Pancreas (tissue), 10 donors: Measurements from ENCODE around the gene CACNA1I. TPM values are rescaled to one million over a fixed set of nuclear protein-coding genes. Genes with fewer than 3 reads are reported as not detected.
A peak's percentile ranks its signal among the peaks of the same experiment; 100 is the strongest.

Experiments
- ATAC-seq, 4 donors: fragments of 200-7000 bp; cut with Tn5 transposase; one replicate each; pipeline versions ENCODE4 v1.8.0 to v1.9.1; 2020; ENCODE audit warnings: mild to moderate bottlenecking in 4 of 4, moderate library complexity in 4 of 4
- DNase-seq, 6 donors: peaks; one replicate each; pipeline ENCODE4 v3.0.0-alpha.2; 2020
- FAIRE-seq: peaks from 2 replicates; lab custom pipeline; 2012; peaks lifted over from hg19 to GRCh38; lab: Jason Lieb, UNC
- H3K27ac ChIP-seq, 4 donors: fragments of 200-600 bp; sonication (generic); 1 replicate in 3 of 4; 2 replicates in 1 of 4; pipeline versions ENCODE4 v1.5.0 to v1.8.0; 2020
- H3K27me3 ChIP-seq, 4 donors: fragments of 200-600 bp; one replicate each; pipeline ENCODE4 v1.8.0; 2021
- H3K36me3 ChIP-seq, 3 donors: fragments of 200-600 bp; sonication (generic) in 1 of 3; one replicate each; pipeline versions ENCODE4 v1.5.0 to v1.8.0; 2020 to 2021
- H3K4me1 ChIP-seq, 3 donors: fragments of 200-600 bp; one replicate each; pipeline ENCODE4 v1.8.0; 2021
- H3K4me3 ChIP-seq, 4 donors: fragments of 200-600 bp; sonication (generic) in 2 of 4; one replicate each; pipeline versions ENCODE4 v1.5.0 to v1.8.0; 2020 to 2021
- H3K9me3 ChIP-seq, 4 donors: fragments of 200-600 bp; one replicate each; pipeline ENCODE4 v1.8.0; 2021
- WGBS, 2 donors: extraction: QIAGEN DNeasy Blood & Tissue Kit; methylation state at CpG; one replicate each; pipeline ENCODE4 v1.1.7; 2013; 5-methylcytosine and 5-hydroxymethylcytosine counted together
- intact Hi-C, 3 donors: fragments of 100-400 bp; cut with DNase I; formaldehyde crosslinking; loops; one replicate each; pipeline versions ENCODE4 v1.11.1 to v1.14.2; 2022
- polyA plus RNA-seq, 2 donors: library from polyadenylated mRNA; stranded (reverse); fragments of 200-250 nt; gene quantifications; one replicate each; pipeline ENCODE4 v1.2.3, GENCODE V29; 2013
- total RNA-seq, 6 donors: library from RNA; stranded (reverse); fragmentation: NEBNext Ultra II Directional in 4 of 6; extraction: Animal tissue kit (Norgen Biotek cat#: 25700) in 4 of 6; gene quantifications; one replicate each; pipeline versions ENCODE4 v1.2.1 to v1.2.4, GENCODE V29; 2021 to 2023
- TF ChIP-seq, protein P1 (sequence below), 4 donors: fragments of 200-600 bp; sonication (generic) in 3 of 4; IDR thresholded peaks; one replicate each; pipeline versions ENCODE4 v1.5.0 to v1.8.0; 2021; ENCODE audit warnings: antibody characterized with exemption in 4 of 4
- donor health status: healthy with polysubstance abuse.
- donor health status: DM: no; HTN: no; CAD: no; lungs with moderate emphysema.
- donor health status: DM: no; HTN: no; CAD: no.
- donor health status: control.
- donor health status: control.
- donor health status: Bipolar disorder and iron deficiency.
- donor health status: DM: yes; HTN: yes; CAD: no.
- donor health status: DM: no; HTN: no; CAD: no.
- donor health status: DM: no; HTN: no; CAD: no.
- donor health status: DM: yes; HTN: yes; CAD: no.

The CACNA1I gene
- total and polyA plus RNA-seq, 8 donors, result 0.04 to 0.21 (median 0.07) TPM

DNA sequence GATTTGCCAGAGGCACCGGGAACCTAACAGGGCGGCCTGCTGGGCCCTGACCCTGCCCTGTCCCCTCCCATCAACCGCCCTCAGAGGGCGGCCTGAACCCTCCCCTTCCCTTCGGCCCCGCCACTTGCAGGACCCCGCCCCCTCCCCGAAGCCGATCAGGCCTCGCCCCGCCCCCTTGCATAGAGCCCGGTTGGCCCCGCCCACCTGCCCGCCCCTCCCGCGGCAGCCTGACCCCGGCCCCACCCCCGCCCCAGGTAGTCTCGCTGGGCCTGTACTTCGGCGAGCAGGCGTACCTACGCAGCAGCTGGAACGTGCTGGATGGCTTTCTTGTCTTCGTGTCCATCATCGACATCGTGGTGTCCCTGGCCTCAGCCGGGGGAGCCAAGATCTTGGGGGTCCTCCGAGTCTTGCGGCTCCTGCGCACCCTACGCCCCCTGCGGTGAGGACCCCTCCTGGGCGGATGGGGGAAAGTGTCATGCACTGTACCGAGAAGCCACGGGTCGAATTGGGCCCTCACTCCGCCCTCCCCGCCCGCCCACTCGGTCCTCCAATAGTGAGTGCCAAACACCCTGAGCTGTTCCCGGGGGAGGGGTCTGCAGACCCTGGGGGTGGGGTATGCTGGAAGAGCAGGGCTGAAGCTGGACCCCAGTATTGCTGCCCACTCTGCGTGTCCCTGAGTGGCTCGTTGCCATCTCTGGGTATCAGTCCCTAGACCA, 94.1 kb downstream of the CACNA1I start:
- TF ChIP-seq, protein P1, sequence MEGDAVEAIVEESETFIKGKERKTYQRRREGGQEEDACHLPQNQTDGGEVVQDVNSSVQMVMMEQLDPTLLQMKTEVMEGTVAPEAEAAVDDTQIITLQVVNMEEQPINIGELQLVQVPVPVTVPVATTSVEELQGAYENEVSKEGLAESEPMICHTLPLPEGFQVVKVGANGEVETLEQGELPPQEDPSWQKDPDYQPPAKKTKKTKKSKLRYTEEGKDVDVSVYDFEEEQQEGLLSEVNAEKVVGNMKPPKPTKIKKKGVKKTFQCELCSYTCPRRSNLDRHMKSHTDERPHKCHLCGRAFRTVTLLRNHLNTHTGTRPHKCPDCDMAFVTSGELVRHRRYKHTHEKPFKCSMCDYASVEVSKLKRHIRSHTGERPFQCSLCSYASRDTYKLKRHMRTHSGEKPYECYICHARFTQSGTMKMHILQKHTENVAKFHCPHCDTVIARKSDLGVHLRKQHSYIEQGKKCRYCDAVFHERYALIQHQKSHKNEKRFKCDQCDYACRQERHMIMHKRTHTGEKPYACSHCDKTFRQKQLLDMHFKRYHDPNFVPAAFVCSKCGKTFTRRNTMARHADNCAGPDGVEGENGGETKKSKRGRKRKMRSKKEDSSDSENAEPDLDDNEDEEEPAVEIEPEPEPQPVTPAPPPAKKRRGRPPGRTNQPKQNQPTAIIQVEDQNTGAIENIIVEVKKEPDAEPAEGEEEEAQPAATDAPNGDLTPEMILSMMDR (IDR thresholded peaks at IDR 0.05), result no peak
- H3K27ac ChIP-seq, result no peak overlapping the region
- no peaks in the 10 kb centered on the region for H3K9me3 ChIP-seq
- H3K27me3 ChIP-seq, result peaks cover 0 to 23% (median 1%) of the 10 kb centered on the region in 4 donors
- peak in 4 of 6 donors; percentile 10 to 53 (median 29) for DNase-seq
- H3K4me1 ChIP-seq, result no peaks in the 10 kb centered on the region
- H3K4me3 ChIP-seq, result no peak overlapping the region
- peak; percentile 22 to 83 (median 33) for ATAC-seq
- intact Hi-C loops, result no loop called here
- 10 to 15% methylated on average over 36 to 44 of the region's 44 CpGs for WGBS, 2 donors
- H3K36me3 ChIP-seq, result no peaks in the 10 kb centered on the region
- no peak for FAIRE-seq

DNA sequence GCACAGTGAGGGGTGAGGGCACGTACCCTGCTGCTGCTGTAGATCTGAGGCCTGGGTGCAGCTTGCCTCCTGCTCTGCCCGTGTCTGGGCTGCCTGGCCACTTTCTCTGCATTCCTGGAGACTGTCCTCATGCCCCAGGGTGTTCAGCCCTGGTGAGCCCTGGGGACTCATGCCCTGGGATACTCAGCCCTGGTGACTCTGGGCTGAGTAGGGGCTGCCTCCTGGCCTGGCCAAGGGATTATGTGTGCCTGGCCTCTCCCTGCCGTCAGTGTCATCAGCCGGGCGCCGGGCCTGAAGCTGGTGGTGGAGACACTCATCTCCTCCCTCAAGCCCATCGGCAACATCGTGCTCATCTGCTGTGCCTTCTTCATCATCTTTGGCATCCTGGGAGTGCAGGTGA, 94.7 kb downstream of the CACNA1I start:
- no peaks in the 10 kb centered on the region for H3K4me1 ChIP-seq
- H3K36me3 ChIP-seq, result no peaks in the 10 kb centered on the region
- DNase-seq, result no peak
- H3K4me3 ChIP-seq, result no peak overlapping the region
- intact Hi-C loops, result no loop called here
- H3K27me3 ChIP-seq, result peaks cover 0 to 23% (median 1%) of the 10 kb centered on the region in 4 donors
- TF ChIP-seq, protein P1 (IDR thresholded peaks at IDR 0.05), result no peak
- no peak overlapping the region for H3K27ac ChIP-seq
- no peak for FAIRE-seq
- no peaks in the 10 kb centered on the region for H3K9me3 ChIP-seq
- peak in 1 of 4 donors; percentile 31 for ATAC-seq
- WGBS, 2 donors, result 61 to 72% methylated on average over 8 of the region's 8 CpGs

DNA sequence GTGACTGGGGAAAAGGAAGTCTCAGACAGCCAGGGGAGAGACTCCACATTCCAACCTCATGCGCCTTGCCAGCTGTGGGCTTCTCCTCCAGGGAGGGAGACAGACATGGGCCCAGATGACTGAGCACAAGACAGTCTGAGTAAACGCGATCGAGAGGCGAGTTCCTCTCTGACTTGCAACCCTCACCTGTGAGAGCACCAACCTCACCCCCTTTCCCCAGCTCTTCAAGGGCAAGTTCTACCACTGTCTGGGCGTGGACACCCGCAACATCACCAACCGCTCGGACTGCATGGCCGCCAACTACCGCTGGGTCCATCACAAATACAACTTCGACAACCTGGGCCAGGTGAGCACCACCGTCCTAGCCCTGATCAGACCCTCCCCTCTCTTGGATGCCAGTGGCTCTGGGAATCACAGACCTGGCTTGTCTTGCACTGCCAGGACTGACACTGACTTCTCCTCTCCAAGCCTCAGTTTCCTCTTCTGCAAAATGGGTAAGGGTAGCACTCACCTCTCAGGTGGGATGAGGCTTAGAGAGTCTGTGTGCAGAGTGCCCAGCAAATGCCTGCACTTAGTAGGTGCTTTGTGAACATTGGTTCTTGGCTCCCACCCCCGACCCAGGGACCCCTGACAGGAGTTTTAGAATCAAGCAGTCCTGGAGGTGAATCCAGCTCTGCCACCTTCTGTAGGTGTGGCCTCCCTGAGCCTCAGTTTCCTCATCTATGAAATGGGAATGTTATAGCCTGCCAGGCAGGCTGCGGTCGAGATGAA, 95.3 kb downstream of the CACNA1I start:
- H3K36me3 ChIP-seq, result no peaks in the 10 kb centered on the region
- H3K27ac ChIP-seq, result no peak overlapping the region
- DNase-seq (no peak), FAIRE-seq (no peak), ATAC-seq (no peak)
- WGBS, 2 donors, result 74 to 85% methylated on average over 15 to 16 of the region's 16 CpGs
- intact Hi-C loops, result no loop called here
- no peaks in the 10 kb centered on the region for H3K9me3 ChIP-seq
- H3K27me3 ChIP-seq, result peaks cover 0 to 23% (median 1%) of the 10 kb centered on the region in 4 donors
- H3K4me3 ChIP-seq, result no peak overlapping the region
- TF ChIP-seq, protein P1 (IDR thresholded peaks at IDR 0.05), result no peak
- no peaks in the 10 kb centered on the region for H3K4me1 ChIP-seq

DNA sequence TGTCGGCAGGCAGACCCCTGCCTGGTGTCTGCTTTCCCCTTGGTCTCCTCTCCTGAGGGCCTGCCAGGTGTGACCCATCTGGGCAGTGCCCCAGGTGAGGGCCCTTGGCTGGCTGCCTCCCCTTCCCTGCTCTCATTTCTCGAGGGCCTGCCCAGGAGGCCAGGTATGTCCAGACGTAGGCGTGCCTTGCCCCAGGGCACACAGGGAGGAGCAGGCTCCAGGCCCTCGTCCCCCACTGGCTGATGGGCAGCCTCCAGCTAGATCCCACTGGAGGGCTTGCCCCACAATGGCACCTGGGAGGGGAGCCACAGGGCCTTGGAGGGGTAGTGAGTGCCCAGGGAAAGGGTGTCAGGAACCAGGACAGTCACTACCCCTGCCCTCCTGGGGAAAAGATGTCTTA, 95.9 kb downstream of the CACNA1I start:
- no peak for ATAC-seq
- H3K9me3 ChIP-seq, result no peaks in the 10 kb centered on the region
- 65 to 80% methylated on average over 5 of the region's 5 CpGs for WGBS, 2 donors
- intact Hi-C loops, result no loop called here
- TF ChIP-seq, protein P1 (IDR thresholded peaks at IDR 0.05), result no peak
- DNase-seq, result no peak
- H3K27ac ChIP-seq, result no peak overlapping the region
- no peaks in the 10 kb centered on the region for H3K4me1 ChIP-seq
- peaks cover 0 to 18% (median 1%) of the 10 kb centered on the region in 4 donors for H3K27me3 ChIP-seq
- no peaks in the 10 kb centered on the region for H3K36me3 ChIP-seq
- no peak overlapping the region for H3K4me3 ChIP-seq
- no peak for FAIRE-seq
